ENCODE results near the gene CABCOCO1.

- no peak for TF ChIP-seq EP300 (IDR thresholded peaks at IDR 0.05)
- TF ChIP-seq CTCF (IDR thresholded peaks at IDR 0.05), result no peak
- no peak for TF ChIP-seq POLR2A (IDR thresholded peaks at IDR 0.05)
Measured at GRCh38 chr10:61627266-61627665, 35.5 kb upstream of the CABCOCO1 start.
